Kidney (tissue), 14 donors: ENCODE data around the gene KCNJ15. TPM values are rescaled to one million over a fixed set of nuclear protein-coding genes. Genes with fewer than 3 reads are reported as not detected.
A peak's percentile ranks its signal among the peaks of the same experiment; 100 is the strongest.

ENCODE experiments used
- DNase-seq, 5 donors: peaks; one replicate each; pipeline ENCODE4 v3.0.0-alpha.2; 2013 to 2020
- FAIRE-seq: peaks from 2 replicates; lab custom pipeline; 2012; peaks lifted over from hg19 to GRCh38; lab: Jason Lieb, UNC
- H3K27ac ChIP-seq, 2 donors: one replicate each; pipeline ENCODE4 v1.7.0; 2013; ENCODE audit warnings: low read depth in 2 of 2, low read length in 2 of 2, inconsistent platforms in 1 of 2
- H3K27me3 ChIP-seq: one replicate; pipeline ENCODE4 v1.7.1; 2013; ENCODE audit warnings: low read length, inconsistent platforms; ENCODE audit not compliant: control insufficient read depth, insufficient read depth
- H3K36me3 ChIP-seq, 3 donors: one replicate each; pipeline versions ENCODE4 v1.7.0 to v1.7.1; 2013; ENCODE audit warnings: low read length in 3 of 3, control low read depth in 1 of 3, inconsistent platforms in 1 of 3; ENCODE audit not compliant: insufficient read depth in 3 of 3, control insufficient read depth in 2 of 3
- H3K4me1 ChIP-seq, 3 donors: one replicate each; pipeline versions ENCODE4 v1.7.0 to v1.7.1; 2013; ENCODE audit warnings: low read length in 3 of 3, inconsistent platforms in 1 of 3, low read depth in 1 of 3; ENCODE audit not compliant: control insufficient read depth in 2 of 3, insufficient read depth in 2 of 3
- H3K4me3 ChIP-seq, 3 donors: one replicate each; pipeline versions ENCODE4 v1.7.0 to v1.8.1; 2013; ENCODE audit warnings: low read length in 3 of 3, control low read depth in 1 of 3, inconsistent platforms in 1 of 3
- H3K9ac ChIP-seq, 3 donors: one replicate each; pipeline versions ENCODE4 v1.7.0 to v1.7.1; 2013; ENCODE audit warnings: low read length in 3 of 3, control low read depth in 1 of 3, inconsistent platforms in 1 of 3
- H3K9me3 ChIP-seq, 3 donors: one replicate each; pipeline versions ENCODE4 v1.7.0 to v1.7.1; 2013; ENCODE audit warnings: low read length in 3 of 3, control low read depth in 1 of 3, inconsistent platforms in 1 of 3; ENCODE audit not compliant: control insufficient read depth in 2 of 3, insufficient read depth in 1 of 3
- CTCF ChIP-seq: IDR thresholded peaks from 3 replicates; pipeline ENCODE4 v1.5.1; 2012; ENCODE audit warnings: mild to moderate bottlenecking, moderate library complexity, borderline replicate concordance; ENCODE audit not compliant: insufficient read depth; ENCODE audit errors: extremely low read depth
- intact Hi-C: fragments of 100-400 bp; cut with DNase I; formaldehyde crosslinking; loops from one replicate; pipeline ENCODE4 v1.11.1; 2022
- polyA plus RNA-seq: library from polyadenylated mRNA; stranded (reverse); fragments of 350-450 nt; fragmentation: Illumina TruSeq; extraction: RNeasy Lipid Tissue Mini Kit (QIAGEN cat#74804); gene quantifications from one replicate; pipeline ENCODE4 v1.2.3, GENCODE V29; 2014; ENCODE audit warnings: low read depth, low replicate concordance; ENCODE audit not compliant: insufficient read depth
- total RNA-seq: library from RNA; stranded (reverse); fragmentation: NEBNext Ultra II Directional; extraction: Animal tissue kit (Norgen Biotek cat#: 25700); gene quantifications from one replicate; pipeline ENCODE4 v1.2.1, GENCODE V29; 2021
- donor health status: control.
- donor health status: control.
- donor health status: control.
- donor health status: control.
- donor health status: control.
- donor health status: DM: yes; HTN: yes; CAD: no.
- donor health status: Normal renal cell carcinoma (clear cell type).

KCNJ15 gene
- total and polyA plus RNA-seq, 2 donors from 2014 or later, result 102 to 142 TPM

GRCh38 chr21:38337793-38338192 is 81.0 kb downstream of the KCNJ15 start:
- no peak for TF ChIP-seq CTCF
- no peak overlapping the region for H3K4me3 ChIP-seq
- no peak overlapping the region for H3K27ac ChIP-seq
- peak in 1 of 5 donors; percentile 13 for DNase-seq
- H3K4me1 ChIP-seq, result peaks cover 0 to 12% (median 0%) of the 10 kb centered on the region in 3 donors
- H3K36me3 ChIP-seq, result no peaks in the 10 kb centered on the region
- FAIRE-seq, result no peak
- H3K27me3 ChIP-seq, result no peaks in the 10 kb centered on the region
- H3K9me3 ChIP-seq, result no peaks in the 10 kb centered on the region
- H3K9ac ChIP-seq, result no peak overlapping the region
- intact Hi-C loops, result no loop called here

- Histone ChIP-seq H3K4me1 (peaks cover 0 to 6% (median 0%) of the 10 kb centered on the region in 3 donors), H3K9me3 (no peaks in the 10 kb centered on the region), H3K4me3 (no peak overlapping the region), H3K27ac (no peak overlapping the region), H3K9ac (no peak overlapping the region), H3K27me3 (no peaks in the 10 kb centered on the region), H3K36me3 (no peaks in the 10 kb centered on the region)
- intact Hi-C loops, result no loop called here
- no peak for DNase-seq
- FAIRE-seq, result no peak
- no peak for TF ChIP-seq CTCF
Measured at GRCh38 chr21:38340131-38340530, 83.3 kb downstream of the KCNJ15 start.

GRCh38 chr21:38341546-38342012 is 84.8 kb downstream of the KCNJ15 start:
- Histone ChIP-seq H3K27me3 (no peaks in the 10 kb centered on the region), H3K36me3 (no peaks in the 10 kb centered on the region), H3K9ac (no peak overlapping the region), H3K4me1 (peaks cover 0 to 6% (median 0%) of the 10 kb centered on the region in 3 donors), H3K27ac (no peak overlapping the region), H3K9me3 (no peaks in the 10 kb centered on the region), H3K4me3 (no peak overlapping the region)
- no peak for TF ChIP-seq CTCF
- intact Hi-C loops, result no loop called here
- FAIRE-seq, result no peak
- no peak for DNase-seq

GRCh38 chr21:38342739-38343138 is 85.9 kb downstream of the KCNJ15 start:
- Histone ChIP-seq H3K9me3 (no peaks in the 10 kb centered on the region), H3K27me3 (no peaks in the 10 kb centered on the region), H3K36me3 (no peaks in the 10 kb centered on the region), H3K27ac (no peak overlapping the region), H3K4me3 (no peak overlapping the region), H3K9ac (no peak overlapping the region), H3K4me1 (peaks cover 0 to 5% (median 0%) of the 10 kb centered on the region in 3 donors)
- no peak for FAIRE-seq
- intact Hi-C loops, result no loop called here
- no peak for TF ChIP-seq CTCF
- DNase-seq, result no peak
